ENCODE data around the gene LNX2.

- TF ChIP-seq, protein P1, sequence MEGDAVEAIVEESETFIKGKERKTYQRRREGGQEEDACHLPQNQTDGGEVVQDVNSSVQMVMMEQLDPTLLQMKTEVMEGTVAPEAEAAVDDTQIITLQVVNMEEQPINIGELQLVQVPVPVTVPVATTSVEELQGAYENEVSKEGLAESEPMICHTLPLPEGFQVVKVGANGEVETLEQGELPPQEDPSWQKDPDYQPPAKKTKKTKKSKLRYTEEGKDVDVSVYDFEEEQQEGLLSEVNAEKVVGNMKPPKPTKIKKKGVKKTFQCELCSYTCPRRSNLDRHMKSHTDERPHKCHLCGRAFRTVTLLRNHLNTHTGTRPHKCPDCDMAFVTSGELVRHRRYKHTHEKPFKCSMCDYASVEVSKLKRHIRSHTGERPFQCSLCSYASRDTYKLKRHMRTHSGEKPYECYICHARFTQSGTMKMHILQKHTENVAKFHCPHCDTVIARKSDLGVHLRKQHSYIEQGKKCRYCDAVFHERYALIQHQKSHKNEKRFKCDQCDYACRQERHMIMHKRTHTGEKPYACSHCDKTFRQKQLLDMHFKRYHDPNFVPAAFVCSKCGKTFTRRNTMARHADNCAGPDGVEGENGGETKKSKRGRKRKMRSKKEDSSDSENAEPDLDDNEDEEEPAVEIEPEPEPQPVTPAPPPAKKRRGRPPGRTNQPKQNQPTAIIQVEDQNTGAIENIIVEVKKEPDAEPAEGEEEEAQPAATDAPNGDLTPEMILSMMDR (IDR thresholded peaks at IDR 0.05): no peak
- TF ChIP-seq POLR2A (IDR thresholded peaks at IDR 0.05): no peak
These were observed 110.2 kb downstream of the LNX2 start for GRCh38 chr13:27510082-27510481.

Measured in adrenal gland (tissue), 5 donors.